H1 (cell line): ENCODE data around the gene SPATA25. TPM values are rescaled to one million over a fixed set of nuclear protein-coding genes. Genes with fewer than 3 reads are reported as not detected.

Source experiments
- RBBP5 ChIP-seq: IDR thresholded peaks from 2 replicates; pipeline ENCODE4 v1.7.1; 2012; ENCODE audit warnings: low read depth, mild to moderate bottlenecking, inconsistent platforms, low read length, moderate library complexity, borderline replicate concordance
- RNF2 ChIP-seq: fragments of 200-900, 300-1000 bp; sonication (generic); IDR thresholded peaks from 2 replicates; pipeline ENCODE4 v1.7.1; 2016; ENCODE audit warnings: borderline replicate concordance, low read depth, mild to moderate bottlenecking, antibody characterized with exemption, low read length; ENCODE audit not compliant: poor library complexity, severe bottlenecking; ENCODE audit errors: missing control alignments
- TAF7 ChIP-seq: optimal IDR thresholded peaks from 2 replicates; pipeline ENCODE3; 2011; ENCODE audit warnings: low read depth, mild to moderate bottlenecking, inconsistent platforms, low read length, moderate library complexity, borderline replicate concordance
- polyA plus RNA-seq, 7 experiments: library from polyadenylated mRNA; depleted of rRNA in 3 of 7; stranded (reverse) in 5 of 7; unstranded in 2 of 7; fragments of >200 nt in 5 of 7; fragments of 200-250 nt in 2 of 7; gene quantifications; 1 replicate in 5 of 7; 2 replicates in 1 of 7; 4 replicates in 1 of 7; pipeline versions ENCODE4 v1.2.1 to v1.2.3, GENCODE V29; 2011 to 2013; ENCODE audit warnings: missing spikeins in 2 of 7, mixed read lengths in 2 of 7
- total RNA-seq: library from RNA; stranded (reverse); fragmentation: NEBNext Ultra II Directional; extraction: Animal tissue kit (Norgen Biotek cat#: 25700); gene quantifications from 2 replicates; pipeline ENCODE4 v1.2.1, GENCODE V29; 2021
- TF ChIP-seq, protein P1 (sequence below): IDR thresholded peaks from 2 replicates; pipeline ENCODE4 v1.6.1; 2011; ENCODE audit warnings: low read depth, mild to moderate bottlenecking, low read length; ENCODE audit not compliant: insufficient read depth
- TF ChIP-seq, protein P2 (sequence below): IDR thresholded peaks from 2 replicates; pipeline ENCODE4 v1.6.1; 2012; ENCODE audit warnings: inconsistent platforms

Gene SPATA25
- total and polyA plus RNA-seq, 2 of the 8 experiments (the other 6 are each of a cell fraction or from before 2014, with no cell fraction given), result 2.0 to 3.0 TPM

DNA sequence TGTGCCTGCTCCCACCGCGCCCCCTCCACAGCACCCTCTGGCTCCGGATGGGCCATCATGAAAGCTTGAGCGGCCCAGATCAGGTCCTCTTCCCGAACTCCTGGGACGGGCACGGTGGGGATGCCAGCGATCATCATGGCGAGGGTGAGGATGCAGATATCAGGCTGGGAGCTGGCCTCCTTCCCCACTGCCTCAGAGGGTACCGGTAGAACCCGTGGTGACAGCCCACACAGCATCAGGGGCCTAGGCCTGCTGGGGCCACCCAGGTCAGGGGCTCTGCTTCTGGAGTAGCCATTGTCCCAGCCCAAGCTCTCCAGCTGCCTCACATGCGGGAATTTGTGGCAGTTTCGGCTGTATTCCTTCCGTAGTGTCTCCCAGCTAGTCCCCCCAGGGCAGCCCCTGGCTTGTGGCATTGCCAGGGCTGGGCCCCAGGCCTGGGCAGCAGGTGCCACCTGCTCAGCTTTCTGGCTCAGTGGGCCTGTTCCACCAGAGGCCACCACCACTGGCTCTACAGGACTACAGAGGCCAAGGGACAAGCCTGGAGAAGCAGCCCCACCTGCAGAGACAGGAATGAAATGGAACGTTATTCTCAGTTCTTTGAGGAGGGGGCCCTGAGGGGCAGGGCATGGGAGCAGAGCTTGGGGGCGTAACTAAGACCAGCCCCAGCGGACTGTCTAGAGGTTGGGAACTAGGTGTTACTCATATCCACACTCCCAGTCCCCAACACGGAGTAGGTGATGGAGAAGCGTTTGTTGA lies 654 bp downstream of the SPATA25 start (continued):
- TF ChIP-seq RNF2, result no peak
- TF ChIP-seq, protein P1, sequence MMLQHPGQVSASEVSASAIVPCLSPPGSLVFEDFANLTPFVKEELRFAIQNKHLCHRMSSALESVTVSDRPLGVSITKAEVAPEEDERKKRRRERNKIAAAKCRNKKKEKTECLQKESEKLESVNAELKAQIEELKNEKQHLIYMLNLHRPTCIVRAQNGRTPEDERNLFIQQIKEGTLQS, result no peak
- no peak for TF ChIP-seq RBBP5
- TF ChIP-seq, protein P2, sequence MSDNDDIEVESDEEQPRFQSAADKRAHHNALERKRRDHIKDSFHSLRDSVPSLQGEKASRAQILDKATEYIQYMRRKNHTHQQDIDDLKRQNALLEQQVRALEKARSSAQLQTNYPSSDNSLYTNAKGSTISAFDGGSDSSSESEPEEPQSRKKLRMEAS, result no peak
- no peak for TF ChIP-seq TAF7
